Adrenal gland (tissue), 5 donors: ENCODE results near the gene CAMSAP1.

Source experiments
- CTCF ChIP-seq, 6 experiments: fragments of 450-650 bp in 4 of 6; fragments of 200-600 bp in 2 of 6; sonication (generic) in 1 of 6; IDR thresholded peaks; 1 replicate in 5 of 6; 2 replicates in 1 of 6; pipeline versions ENCODE4 v1.5.1 to v1.8.0; 2016 to 2021; ENCODE audit warnings: antibody characterized with exemption in 6 of 6, mild to moderate bottlenecking in 2 of 6, moderate library complexity in 1 of 6
- POLR2A ChIP-seq, 2 donors: fragments of 450-650 bp; IDR thresholded peaks; one replicate each; pipeline ENCODE4 v1.6.1; 2017; ENCODE audit warnings: antibody characterized with exemption in 2 of 2, mild to moderate bottlenecking in 2 of 2, moderate library complexity in 1 of 2
- donor health status: DM: no; HTN: no; CAD: no.

- TF ChIP-seq CTCF (IDR thresholded peaks at IDR 0.05) (no peak), POLR2A (IDR thresholded peaks at IDR 0.05) (no peak)
Observed at GRCh38 chr9:135947582-135947981, 40.2 kb upstream of the CAMSAP1 start.
